HUES48 (cell line): ENCODE results near the gene HIC2.
"Not testable (repeated sequence)": the region's sequence is repeated elsewhere in the genome, so short reads cannot be mapped to it uniquely, and the experiment has no call there.

Experiments
- H3K27ac ChIP-seq: one replicate; pipeline ENCODE4 v1.7.0; 2013; ENCODE audit warnings: low read depth, low read length, inconsistent platforms
- H3K27me3 ChIP-seq: 2 replicates; pipeline ENCODE4 v1.6.1; 2013; ENCODE audit warnings: mild to moderate bottlenecking, low read length; ENCODE audit not compliant: control insufficient read depth, insufficient read depth
- H3K36me3 ChIP-seq: 2 replicates; pipeline ENCODE4 v1.6.1; 2013; ENCODE audit warnings: low read length; ENCODE audit not compliant: control insufficient read depth, insufficient read depth
- H3K4me1 ChIP-seq: 2 replicates; pipeline ENCODE4 v1.6.1; 2013; ENCODE audit warnings: mild to moderate bottlenecking, low read length; ENCODE audit not compliant: control insufficient read depth, insufficient read depth
- H3K4me3 ChIP-seq: 2 replicates; pipeline ENCODE4 v1.5.1; 2013; ENCODE audit warnings: mild to moderate bottlenecking, low read depth, low read length
- H3K9ac ChIP-seq: 2 replicates; pipeline ENCODE4 v1.6.1; 2013; ENCODE audit warnings: mild to moderate bottlenecking, low read depth, low read length, moderate library complexity
- H3K9me3 ChIP-seq: 2 replicates; pipeline ENCODE4 v1.6.1; 2013; ENCODE audit warnings: low read length; ENCODE audit not compliant: control insufficient read depth, insufficient read depth

The HIC2 gene

DNA sequence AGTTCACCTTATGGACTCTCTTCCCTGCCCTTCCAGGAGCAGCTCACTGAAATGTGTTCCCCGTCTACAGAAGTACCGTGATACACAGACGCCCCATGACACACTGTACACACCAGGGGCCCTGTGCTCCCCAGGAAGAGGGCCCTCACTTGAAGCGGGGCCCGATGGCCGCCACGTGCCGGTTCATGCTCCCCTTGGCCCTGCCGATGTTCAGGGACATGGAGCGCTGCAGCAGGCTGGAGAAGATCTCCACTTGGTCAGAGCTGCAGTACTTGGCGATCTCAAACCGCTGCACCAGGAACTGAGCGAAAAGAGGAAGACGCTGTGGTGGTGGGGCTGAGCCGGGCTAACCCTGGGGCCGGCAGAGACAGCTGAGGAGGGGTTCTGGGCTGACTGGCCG, 70.6 kb downstream of the HIC2 start:
- H3K27ac ChIP-seq, H3K9ac ChIP-seq, H3K4me3 ChIP-seq, H3K4me1 ChIP-seq, H3K27me3 ChIP-seq, H3K9me3 ChIP-seq, H3K36me3 ChIP-seq: not testable (repeated sequence)

GRCh38 chr22:21489149-21489680, 72.0 kb downstream of the HIC2 start:
- not testable (repeated sequence) for H3K4me1 ChIP-seq, H3K9me3 ChIP-seq, H3K9ac ChIP-seq, H3K27me3 ChIP-seq, H3K27ac ChIP-seq, H3K4me3 ChIP-seq, H3K36me3 ChIP-seq

GRCh38 chr22:21490556-21490955, 73.4 kb downstream of the HIC2 start:
- not testable (repeated sequence) for H3K4me1 ChIP-seq, H3K36me3 ChIP-seq, H3K27ac ChIP-seq, H3K9me3 ChIP-seq, H3K4me3 ChIP-seq, H3K27me3 ChIP-seq, H3K9ac ChIP-seq

GRCh38 chr22:21492271-21492670, 75.1 kb downstream of the HIC2 start:
- not testable (repeated sequence) for H3K9me3 ChIP-seq, H3K36me3 ChIP-seq, H3K27me3 ChIP-seq, H3K9ac ChIP-seq, H3K27ac ChIP-seq, H3K4me3 ChIP-seq, H3K4me1 ChIP-seq

- H3K27ac ChIP-seq, H3K9ac ChIP-seq, H3K9me3 ChIP-seq, H3K36me3 ChIP-seq, H3K4me1 ChIP-seq, H3K27me3 ChIP-seq, H3K4me3 ChIP-seq: not testable (repeated sequence)
Observed at GRCh38 chr22:21493789-21494782, 76.9 kb downstream of the HIC2 start.

- not testable (repeated sequence) for H3K4me3 ChIP-seq, H3K36me3 ChIP-seq, H3K9me3 ChIP-seq, H3K27ac ChIP-seq, H3K9ac ChIP-seq, H3K4me1 ChIP-seq, H3K27me3 ChIP-seq
Observed at GRCh38 chr22:21497984-21498383, 80.8 kb downstream of the HIC2 start.

DNA sequence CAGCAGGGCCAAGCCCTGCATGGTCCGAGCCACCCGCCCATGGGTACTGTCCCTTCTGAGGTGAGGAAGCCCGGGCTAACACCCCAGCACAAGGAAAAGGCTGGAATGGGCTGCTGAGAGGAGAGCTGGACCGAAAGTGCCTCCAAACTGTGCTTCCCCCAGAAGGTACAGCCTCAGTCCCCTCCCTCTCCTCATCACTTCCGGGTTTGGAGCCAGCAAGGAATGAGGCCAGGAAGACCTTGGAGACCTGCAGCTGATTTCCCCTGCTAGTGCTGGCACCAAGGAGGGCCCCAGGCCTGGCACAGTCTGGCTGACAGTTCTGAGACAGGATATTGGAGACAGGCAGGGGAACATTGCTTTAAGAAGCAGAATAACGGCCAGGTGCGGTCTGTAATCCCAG, 81.3 kb downstream of the HIC2 start:
- H3K9ac ChIP-seq, H3K27me3 ChIP-seq: not testable (repeated sequence)

GRCh38 chr22:21499623-21500506, 82.7 kb downstream of the HIC2 start:
- not testable (repeated sequence) for H3K4me1 ChIP-seq, H3K36me3 ChIP-seq, H3K9me3 ChIP-seq, H3K27ac ChIP-seq, H3K9ac ChIP-seq, H3K27me3 ChIP-seq, H3K4me3 ChIP-seq

More for the DNA sequence above, 81.3 kb downstream of the HIC2 start:
- H3K36me3 ChIP-seq, H3K27ac ChIP-seq, H3K4me3 ChIP-seq, H3K4me1 ChIP-seq, H3K9me3 ChIP-seq: not testable (repeated sequence)
